Kidney epithelial cell (primary cell): ENCODE results near the gene CEP41. TPM values are rescaled to one million over a fixed set of nuclear protein-coding genes. Genes with fewer than 3 reads are reported as not detected.

Source experiments
- DNase-seq: peaks from one replicate; pipeline ENCODE4 v3.0.0-alpha.2; 2010; ENCODE audit warnings: low read depth
- H3K27me3 ChIP-seq: 2 replicates; pipeline ENCODE4 v1.6.0; 2011; ENCODE audit warnings: low read length; ENCODE audit not compliant: control insufficient read depth, insufficient read depth
- H3K36me3 ChIP-seq: 2 replicates; pipeline ENCODE4 v1.5.1; 2011; ENCODE audit warnings: low read length; ENCODE audit not compliant: control insufficient read depth, insufficient read depth
- H3K4me3 ChIP-seq: 2 replicates; pipeline ENCODE4 v1.5.1; 2011; ENCODE audit warnings: low read depth, mild to moderate bottlenecking, control low read depth, low read length
- CTCF ChIP-seq: IDR thresholded peaks from 2 replicates; pipeline ENCODE4 v1.5.1; 2011; ENCODE audit warnings: mild to moderate bottlenecking, moderate library complexity, low read length, control low read depth, inconsistent platforms; ENCODE audit not compliant: insufficient read depth, poor library complexity, severe bottlenecking
- total RNA-seq: library from RNA; depleted of rRNA; stranded (reverse); fragments of >200 nt; gene quantifications from 2 replicates; pipeline ENCODE4 v1.2.3, GENCODE V29; 2015

The CEP41 gene
- total RNA-seq, 1 donor from 2014 or later: 27.8 TPM

DNA sequence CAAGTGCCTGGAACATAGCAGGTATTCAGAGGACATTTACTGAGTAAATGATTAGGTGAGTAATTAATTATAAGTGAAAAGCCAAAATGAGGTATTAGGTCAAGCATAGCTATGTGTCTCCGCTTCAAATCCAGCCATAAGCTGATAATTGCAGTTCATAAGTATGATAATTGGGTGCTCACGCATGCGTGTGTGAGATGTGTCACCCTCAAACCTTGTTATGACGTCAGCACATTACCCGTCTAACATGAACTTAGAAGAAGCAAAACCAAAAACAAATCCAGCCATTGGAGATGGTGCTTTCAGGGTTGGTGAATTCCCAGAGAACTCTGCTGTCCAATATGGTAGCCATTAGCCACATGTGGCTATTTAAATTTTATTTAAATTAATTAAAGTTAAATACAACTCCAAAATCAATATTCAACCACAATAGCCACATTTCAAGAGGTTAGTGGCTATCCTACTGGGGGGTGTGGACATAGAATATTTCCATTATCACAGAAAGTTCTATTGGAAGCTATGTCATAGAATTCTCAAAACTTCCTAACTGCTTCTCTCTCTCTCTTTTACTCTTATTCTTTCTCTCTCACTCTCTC, 96.4 kb downstream of the CEP41 start, which contains the start of gene CPA5:
TSS of gene CPA5 (plus strand) at position 546 of the 596 bp plus-strand sequence. CDS start 1,670 bp downstream, outside the sequence.
- Histone ChIP-seq H3K4me3 (no peak within 1 kb of the TSS), H3K36me3 (no peaks in the 10 kb centered on the region), H3K27me3 (no peaks in the 10 kb centered on the region)
- DNase-seq: no peak
- no peak for TF ChIP-seq CTCF

Other genes with a start within 250 kb of the CEP41 start
- gene TMEM209, start 235.6 kb downstream of the CEP41 start, total RNA-seq: 22.1 and 24.0 TPM in 2 replicates
- gene SSMEM1, start 233.2 kb downstream of the CEP41 start, total RNA-seq: not detected in 2 replicates
- gene CPA2, start 174.2 kb downstream of the CEP41 start, total RNA-seq: not detected in 2 replicates
- gene CPA4, start 147.9 kb downstream of the CEP41 start, total RNA-seq: 0.14 and 0.25 TPM in 2 replicates
- not detected in 2 replicates for gene CPA5, start 96.2 kb downstream of the CEP41 start, total RNA-seq
- not detected in 2 replicates for gene CPA1, start 60.5 kb downstream of the CEP41 start, total RNA-seq
- gene MEST, start 51.1 kb upstream of the CEP41 start, total RNA-seq: 14.2 and 15.2 TPM in 2 replicates
- gene COPG2, start 227.7 kb upstream of the CEP41 start, total RNA-seq: 37.9 and 44.0 TPM in 2 replicates
- not detected in 2 replicates for gene TSGA13, start 245.5 kb upstream of the CEP41 start, total RNA-seq